HepG2 (cell line): Measurements from ENCODE around the gene NPBWR2. TPM values are rescaled to one million over a fixed set of nuclear protein-coding genes. Genes with fewer than 3 reads are reported as not detected.

Experiments used
- ETV6 ChIP-seq: sonication (generic); formaldehyde crosslinking; conservative IDR thresholded peaks from 2 replicates; pipeline ENCODE4 v1.4.0; 2020; ENCODE audit warnings: missing genetic modification reagents
- FOSL1 ChIP-seq: sonication (generic); formaldehyde crosslinking; IDR thresholded peaks from 2 replicates; pipeline ENCODE4 v1.9.0; 2021; ENCODE audit warnings: missing genetic modification reagents, borderline replicate concordance
- HOXA9 ChIP-seq: sonication (generic); formaldehyde crosslinking; IDR thresholded peaks from 2 replicates; pipeline ENCODE4 v1.8.1; 2022; ENCODE audit warnings: missing genetic modification reagents, mild to moderate bottlenecking, moderate library complexity, borderline replicate concordance
- IRX3 ChIP-seq: sonication (generic); formaldehyde crosslinking; IDR thresholded peaks from 2 replicates; pipeline ENCODE4 v1.8.1; 2023; ENCODE audit warnings: mild to moderate bottlenecking, low read depth, missing genetic modification reagents, borderline replicate concordance
- KLF15 ChIP-seq: sonication (generic); formaldehyde crosslinking; IDR thresholded peaks from 2 replicates; pipeline ENCODE4 v1.8.1; 2023; ENCODE audit warnings: borderline replicate concordance, mild to moderate bottlenecking, inconsistent platforms, missing genetic modification reagents, mixed read lengths
- MXI1 ChIP-seq: IDR thresholded peaks from 3 replicates; pipeline ENCODE4 v1.6.1; 2012; ENCODE audit warnings: low read depth, low read length, inconsistent platforms, borderline replicate concordance
- NFKB2 ChIP-seq: sonication (generic); formaldehyde crosslinking; IDR thresholded peaks from 2 replicates; pipeline ENCODE4 v1.4.0; 2020; ENCODE audit warnings: missing genetic modification reagents, borderline replicate concordance
- PPARG ChIP-seq: conservative IDR thresholded peaks from 2 replicates; pipeline ENCODE4 v1.6.1; 2016; ENCODE audit warnings: missing biosample characterization, missing genetic modification reagents
- SPEN ChIP-seq: sonication (generic); formaldehyde crosslinking; IDR thresholded peaks from 2 replicates; pipeline ENCODE4 v1.5.1; 2020; ENCODE audit warnings: low read depth, mild to moderate bottlenecking, missing genetic modification reagents
- XBP1 ChIP-seq: sonication (generic); formaldehyde crosslinking; IDR thresholded peaks from 2 replicates; pipeline ENCODE4 v1.5.0; 2020; ENCODE audit warnings: missing genetic modification reagents
- ZMAT3 ChIP-seq: sonication (generic); formaldehyde crosslinking; conservative IDR thresholded peaks from 2 replicates; pipeline ENCODE4 v1.7.0; 2021; ENCODE audit warnings: missing genetic modification reagents
- ZNF264 ChIP-seq: sonication (generic); formaldehyde crosslinking; IDR thresholded peaks from 2 replicates; pipeline ENCODE4 v1.4.0; 2020; ENCODE audit warnings: missing genetic modification reagents
- ZNF292 ChIP-seq: sonication (generic); formaldehyde crosslinking; IDR thresholded peaks from 2 replicates; pipeline ENCODE4 v1.8.1; 2022; ENCODE audit warnings: mild to moderate bottlenecking, low read depth, missing genetic modification reagents, borderline replicate concordance
- ZNF441 ChIP-seq: sonication (generic); formaldehyde crosslinking; IDR thresholded peaks from 2 replicates; pipeline ENCODE4 v1.7.0; 2021; ENCODE audit warnings: missing genetic modification reagents, borderline replicate concordance
- ZNF446 ChIP-seq: sonication (generic); formaldehyde crosslinking; IDR thresholded peaks from 2 replicates; pipeline ENCODE4 v1.5.0; 2020; ENCODE audit warnings: mild to moderate bottlenecking, missing genetic modification reagents
- ZNF468 ChIP-seq: sonication (generic); formaldehyde crosslinking; IDR thresholded peaks from 2 replicates; pipeline ENCODE4 v1.8.0; 2022; ENCODE audit warnings: mild to moderate bottlenecking, moderate library complexity, missing genetic modification reagents
- polyA plus RNA-seq, 8 experiments: library from polyadenylated mRNA; depleted of rRNA in 3 of 8; stranded (reverse) in 7 of 8; unstranded in 1 of 8; fragments of >200 nt; fragmentation: Illumina TruSeq in 4 of 8; extraction: Trizol in 4 of 8; gene quantifications; 2 replicates each; pipeline versions ENCODE4 v1.2.1 to v1.2.3, GENCODE V29; 2011 to 2016; ENCODE audit warnings: low read depth in 4 of 8, missing spikeins in 1 of 8, mixed read lengths in 1 of 8; ENCODE audit not compliant: insufficient read depth in 1 of 8
- total RNA-seq, 5 experiments: library from RNA; depleted of rRNA; stranded (reverse); fragments of >200 nt; fragmentation: Illumina TruSeq; extraction: Trizol; gene quantifications; 2 replicates each; pipeline ENCODE4 v1.2.3, GENCODE V29; 2016; ENCODE audit warnings: low read depth in 1 of 5
- TF ChIP-seq, protein P1 (sequence below): IDR thresholded peaks from 2 replicates; pipeline ENCODE4 v1.6.1; 2012; ENCODE audit warnings: low read length, improper control_type of control experiment
- TF ChIP-seq, protein P2 (sequence below): IDR thresholded peaks from 2 replicates; pipeline ENCODE4 v1.6.1; 2016; ENCODE audit warnings: control low read depth
- TF ChIP-seq, protein P3 (sequence below): sonication (generic); formaldehyde crosslinking; IDR thresholded peaks from 2 replicates; pipeline ENCODE4 v1.4.0; 2020; ENCODE audit warnings: low read depth, missing genetic modification reagents
- TF ChIP-seq, protein P4 (sequence below): sonication (generic); formaldehyde crosslinking; IDR thresholded peaks from 2 replicates; pipeline ENCODE4 v1.8.0; 2022; ENCODE audit warnings: missing genetic modification reagents, mild to moderate bottlenecking, borderline replicate concordance

The NPBWR2 gene
- total and polyA plus RNA-seq, 2 of the 13 experiments (the other 11 are each of a cell fraction or from before 2014, with no cell fraction given): not detected

DNA sequence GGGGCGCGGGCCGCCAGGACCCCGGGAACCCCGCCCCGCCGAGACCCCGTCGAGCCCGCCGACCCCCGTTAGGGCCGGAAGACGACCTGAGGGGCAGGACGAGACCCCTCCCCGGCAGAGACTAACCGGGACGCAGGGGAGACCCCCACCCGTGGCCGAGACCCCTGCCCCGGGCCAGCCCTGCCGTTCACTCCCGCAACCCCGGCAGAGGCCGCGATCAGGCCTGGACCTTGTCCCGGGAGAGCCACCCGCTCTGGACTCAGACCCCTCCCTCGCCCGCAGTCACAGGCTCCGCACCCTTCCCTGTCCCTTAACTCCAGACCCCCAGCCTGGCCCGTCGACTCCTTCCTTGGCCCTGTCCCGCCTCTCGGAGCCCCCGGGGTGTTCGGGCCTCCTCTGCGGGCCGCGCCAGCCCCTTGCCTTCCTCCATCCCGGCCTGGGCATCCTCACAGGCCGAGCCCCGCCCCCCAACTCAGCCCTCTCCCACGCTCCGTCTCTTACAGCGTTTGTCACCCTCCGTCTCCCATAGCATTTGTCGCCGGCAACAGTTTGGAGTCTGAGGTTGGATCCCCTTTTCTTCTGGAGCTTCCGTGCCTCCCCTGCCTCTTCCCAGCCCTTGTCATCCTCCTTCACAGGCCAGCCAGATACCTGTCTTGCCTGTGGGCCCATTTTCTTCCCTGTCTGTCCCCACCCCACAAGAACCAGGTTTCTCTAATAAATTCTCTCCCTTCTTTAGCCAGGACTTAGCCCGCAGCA is 43.8 kb downstream of the NPBWR2 start (continued):
- TF ChIP-seq, protein P1, sequence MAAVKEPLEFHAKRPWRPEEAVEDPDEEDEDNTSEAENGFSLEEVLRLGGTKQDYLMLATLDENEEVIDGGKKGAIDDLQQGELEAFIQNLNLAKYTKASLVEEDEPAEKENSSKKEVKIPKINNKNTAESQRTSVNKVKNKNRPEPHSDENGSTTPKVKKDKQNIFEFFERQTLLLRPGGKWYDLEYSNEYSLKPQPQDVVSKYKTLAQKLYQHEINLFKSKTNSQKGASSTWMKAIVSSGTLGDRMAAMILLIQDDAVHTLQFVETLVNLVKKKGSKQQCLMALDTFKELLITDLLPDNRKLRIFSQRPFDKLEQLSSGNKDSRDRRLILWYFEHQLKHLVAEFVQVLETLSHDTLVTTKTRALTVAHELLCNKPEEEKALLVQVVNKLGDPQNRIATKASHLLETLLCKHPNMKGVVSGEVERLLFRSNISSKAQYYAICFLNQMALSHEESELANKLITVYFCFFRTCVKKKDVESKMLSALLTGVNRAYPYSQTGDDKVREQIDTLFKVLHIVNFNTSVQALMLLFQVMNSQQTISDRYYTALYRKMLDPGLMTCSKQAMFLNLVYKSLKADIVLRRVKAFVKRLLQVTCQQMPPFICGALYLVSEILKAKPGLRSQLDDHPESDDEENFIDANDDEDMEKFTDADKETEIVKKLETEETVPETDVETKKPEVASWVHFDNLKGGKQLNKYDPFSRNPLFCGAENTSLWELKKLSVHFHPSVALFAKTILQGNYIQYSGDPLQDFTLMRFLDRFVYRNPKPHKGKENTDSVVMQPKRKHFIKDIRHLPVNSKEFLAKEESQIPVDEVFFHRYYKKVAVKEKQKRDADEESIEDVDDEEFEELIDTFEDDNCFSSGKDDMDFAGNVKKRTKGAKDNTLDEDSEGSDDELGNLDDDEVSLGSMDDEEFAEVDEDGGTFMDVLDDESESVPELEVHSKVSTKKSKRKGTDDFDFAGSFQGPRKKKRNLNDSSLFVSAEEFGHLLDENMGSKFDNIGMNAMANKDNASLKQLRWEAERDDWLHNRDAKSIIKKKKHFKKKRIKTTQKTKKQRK: no peak
- no peak for TF ChIP-seq ZNF441
- no peak for TF ChIP-seq ETV6 (CRISPR knock-in tag)
- TF ChIP-seq ZNF292 (CRISPR knock-in tag): no peak; the same call in 1 of the 2 replicates
- no peak; the same call in 1 of the 2 replicates for TF ChIP-seq SPEN
- TF ChIP-seq HOXA9 (CRISPR knock-in tag): 0 out of 2 replicates have a peak, but pooled peaks have one; percentile 17
- TF ChIP-seq, protein P2, sequence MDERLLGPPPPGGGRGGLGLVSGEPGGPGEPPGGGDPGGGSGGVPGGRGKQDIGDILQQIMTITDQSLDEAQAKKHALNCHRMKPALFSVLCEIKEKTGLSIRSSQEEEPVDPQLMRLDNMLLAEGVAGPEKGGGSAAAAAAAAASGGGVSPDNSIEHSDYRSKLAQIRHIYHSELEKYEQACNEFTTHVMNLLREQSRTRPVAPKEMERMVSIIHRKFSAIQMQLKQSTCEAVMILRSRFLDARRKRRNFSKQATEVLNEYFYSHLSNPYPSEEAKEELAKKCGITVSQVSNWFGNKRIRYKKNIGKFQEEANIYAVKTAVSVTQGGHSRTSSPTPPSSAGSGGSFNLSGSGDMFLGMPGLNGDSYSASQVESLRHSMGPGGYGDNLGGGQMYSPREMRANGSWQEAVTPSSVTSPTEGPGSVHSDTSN (CRISPR knock-in tag): 0 out of 2 replicates have a peak, but pooled peaks have one; percentile 23
- peak; percentile 16 for TF ChIP-seq IRX3 (CRISPR knock-in tag)
- no peak; the same call in 1 of the 2 replicates for TF ChIP-seq ZNF264 (CRISPR knock-in tag)
- no peak for TF ChIP-seq FOSL1
- 0 out of 2 replicates have a peak, but pooled peaks have one; percentile 13 for TF ChIP-seq NFKB2 (CRISPR knock-in tag)
- TF ChIP-seq ZNF446 (CRISPR knock-in tag): no peak
- peak; percentile 65; the same call in 1 of the 2 replicates for TF ChIP-seq KLF15 (CRISPR knock-in tag)
- no peak for TF ChIP-seq MXI1
- TF ChIP-seq, protein P3, sequence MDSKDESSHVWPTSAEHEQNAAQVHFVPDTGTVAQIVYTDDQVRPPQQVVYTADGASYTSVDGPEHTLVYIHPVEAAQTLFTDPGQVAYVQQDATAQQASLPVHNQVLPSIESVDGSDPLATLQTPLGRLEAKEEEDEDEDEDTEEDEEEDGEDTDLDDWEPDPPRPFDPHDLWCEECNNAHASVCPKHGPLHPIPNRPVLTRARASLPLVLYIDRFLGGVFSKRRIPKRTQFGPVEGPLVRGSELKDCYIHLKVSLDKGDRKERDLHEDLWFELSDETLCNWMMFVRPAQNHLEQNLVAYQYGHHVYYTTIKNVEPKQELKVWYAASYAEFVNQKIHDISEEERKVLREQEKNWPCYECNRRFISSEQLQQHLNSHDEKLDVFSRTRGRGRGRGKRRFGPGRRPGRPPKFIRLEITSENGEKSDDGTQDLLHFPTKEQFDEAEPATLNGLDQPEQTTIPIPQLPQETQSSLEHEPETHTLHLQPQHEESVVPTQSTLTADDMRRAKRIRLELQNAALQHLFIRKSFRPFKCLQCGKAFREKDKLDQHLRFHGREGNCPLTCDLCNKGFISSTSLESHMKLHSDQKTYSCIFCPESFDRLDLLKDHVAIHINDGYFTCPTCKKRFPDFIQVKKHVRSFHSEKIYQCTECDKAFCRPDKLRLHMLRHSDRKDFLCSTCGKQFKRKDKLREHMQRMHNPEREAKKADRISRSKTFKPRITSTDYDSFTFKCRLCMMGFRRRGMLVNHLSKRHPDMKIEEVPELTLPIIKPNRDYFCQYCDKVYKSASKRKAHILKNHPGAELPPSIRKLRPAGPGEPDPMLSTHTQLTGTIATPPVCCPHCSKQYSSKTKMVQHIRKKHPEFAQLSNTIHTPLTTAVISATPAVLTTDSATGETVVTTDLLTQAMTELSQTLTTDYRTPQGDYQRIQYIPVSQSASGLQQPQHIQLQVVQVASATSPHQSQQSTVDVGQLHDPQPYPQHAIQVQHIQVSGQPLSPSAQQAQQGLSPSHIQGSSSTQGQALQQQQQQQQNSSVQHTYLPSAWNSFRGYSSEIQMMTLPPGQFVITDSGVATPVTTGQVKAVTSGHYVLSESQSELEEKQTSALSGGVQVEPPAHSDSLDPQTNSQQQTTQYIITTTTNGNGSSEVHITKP (CRISPR knock-in tag): no peak
- no peak; the same call in 1 of the 2 replicates for TF ChIP-seq PPARG
- TF ChIP-seq ZMAT3 (CRISPR knock-in tag): no peak
- TF ChIP-seq ZNF468: 0 out of 2 replicates have a peak, but pooled peaks have one; percentile 12
- no peak for TF ChIP-seq XBP1 (CRISPR knock-in tag)
- TF ChIP-seq, protein P4, sequence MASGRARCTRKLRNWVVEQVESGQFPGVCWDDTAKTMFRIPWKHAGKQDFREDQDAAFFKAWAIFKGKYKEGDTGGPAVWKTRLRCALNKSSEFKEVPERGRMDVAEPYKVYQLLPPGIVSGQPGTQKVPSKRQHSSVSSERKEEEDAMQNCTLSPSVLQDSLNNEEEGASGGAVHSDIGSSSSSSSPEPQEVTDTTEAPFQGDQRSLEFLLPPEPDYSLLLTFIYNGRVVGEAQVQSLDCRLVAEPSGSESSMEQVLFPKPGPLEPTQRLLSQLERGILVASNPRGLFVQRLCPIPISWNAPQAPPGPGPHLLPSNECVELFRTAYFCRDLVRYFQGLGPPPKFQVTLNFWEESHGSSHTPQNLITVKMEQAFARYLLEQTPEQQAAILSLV (CRISPR knock-in tag): peak; percentile 62; the same call in 1 of the 2 replicates
